Measurements from ENCODE around the gene ZNF787.
"Not testable (repeated sequence)": the region's sequence is repeated elsewhere in the genome, so short reads cannot be mapped to it uniquely, and the experiment has no call there.

Gene ZNF787

GRCh38 chr19:56119582-56119978 is 1.5 kb downstream of the ZNF787 start:
- DNase-seq, result peak; percentile 19

- no peak for DNase-seq
Measured at GRCh38 chr19:56118666-56119581, 2.2 kb downstream of the ZNF787 start.

GRCh38 chr19:56117889-56118288 is 3.2 kb downstream of the ZNF787 start:
- no peak for DNase-seq

- DNase-seq, result no peak
Measured at GRCh38 chr19:56117376-56117884, 3.7 kb downstream of the ZNF787 start.

GRCh38 chr19:56116606-56117005 is 4.5 kb downstream of the ZNF787 start:
- no peak for DNase-seq

- DNase-seq, result no peak
Measured at GRCh38 chr19:56115490-56115889, 5.6 kb downstream of the ZNF787 start.

GRCh38 chr19:56114778-56115110 is 6.4 kb downstream of the ZNF787 start:
- DNase-seq, result no peak

GRCh38 chr19:56114051-56114777 is 6.9 kb downstream of the ZNF787 start:
- DNase-seq, result no peak

- DNase-seq, result no peak
Measured at GRCh38 chr19:56113074-56113632, 7.9 kb downstream of the ZNF787 start.

- no peak for DNase-seq
Measured at GRCh38 chr19:56112313-56112709, 8.8 kb downstream of the ZNF787 start.

GRCh38 chr19:56111601-56112312 is 9.3 kb downstream of the ZNF787 start:
- peak; percentile 33 for DNase-seq

GRCh38 chr19:56110515-56111448 is 10.3 kb downstream of the ZNF787 start:
- no peak for DNase-seq

GRCh38 chr19:56109226-56109625 is 11.9 kb downstream of the ZNF787 start:
- DNase-seq, result no peak

- no peak for DNase-seq
Measured at GRCh38 chr19:56108447-56109195, 12.5 kb downstream of the ZNF787 start.

- DNase-seq, result no peak
Measured at GRCh38 chr19:56107626-56108351, 13.3 kb downstream of the ZNF787 start.

GRCh38 chr19:56106993-56107392 is 14.1 kb downstream of the ZNF787 start:
- no peak for DNase-seq

GRCh38 chr19:56106397-56106849 is 14.7 kb downstream of the ZNF787 start:
- DNase-seq, result no peak

GRCh38 chr19:56105831-56106396 is 15.2 kb downstream of the ZNF787 start:
- not testable (repeated sequence) for DNase-seq

- peak; percentile 76 for DNase-seq
Measured at GRCh38 chr19:56105090-56105701, 15.9 kb downstream of the ZNF787 start.
